Colonic mucosa (tissue), 4 donors: ENCODE results near the gene ZNF629. TPM values are rescaled to one million over a fixed set of nuclear protein-coding genes. Genes with fewer than 3 reads are reported as not detected.

Source experiments
- DNase-seq: peaks from one replicate; pipeline ENCODE4 v3.0.0-alpha.2; 2020
- H3K27ac ChIP-seq: fragments of 200-600 bp; one replicate; pipeline ENCODE4 v1.8.0; 2021
- H3K27me3 ChIP-seq: fragments of 200-600 bp; one replicate; pipeline ENCODE4 v1.8.0; 2021
- H3K36me3 ChIP-seq: fragments of 200-600 bp; one replicate; pipeline ENCODE4 v1.8.0; 2021
- H3K4me1 ChIP-seq: fragments of 200-600 bp; one replicate; pipeline ENCODE4 v1.8.0; 2021; ENCODE audit warnings: mild to moderate bottlenecking
- H3K4me3 ChIP-seq: fragments of 200-600 bp; one replicate; pipeline ENCODE4 v1.8.0; 2021
- H3K9ac ChIP-seq, 2 donors: one replicate each; pipeline ENCODE4 v1.7.0; 2013; ENCODE audit warnings: control low read depth in 2 of 2, low read depth in 2 of 2, low read length in 2 of 2
- H3K9me3 ChIP-seq: fragments of 200-600 bp; one replicate; pipeline ENCODE4 v1.8.0; 2021
- CTCF ChIP-seq: fragments of 200-600 bp; IDR thresholded peaks from one replicate; pipeline ENCODE4 v1.8.0; 2022; ENCODE audit warnings: antibody characterized with exemption, mild to moderate bottlenecking
- intact Hi-C: fragments of 100-400 bp; cut with DNase I; formaldehyde crosslinking; loops from one replicate; pipeline ENCODE4 v1.14.1; 2022
- total RNA-seq, 2 donors: library from RNA; stranded (reverse); fragmentation: NEBNext Ultra II Directional in 1 of 2; extraction: Animal tissue kit (Norgen Biotek cat#: 25700) in 1 of 2; gene quantifications; one replicate each; pipeline ENCODE4 v1.2.1, GENCODE V29; 2021
- donor health status: healthy.
- donor health status: DM: no; HTN: no; CAD: no.
- donor health status: DM: no; HTN: no; CAD: no.

Gene ZNF629
- total RNA-seq, 2 donors from 2014 or later: 11.8 to 15.2 TPM

GRCh38 chr16:30767767-30768465, 19.1 kb downstream of the ZNF629 start:
- no peak for DNase-seq
- intact Hi-C loops: no loop called here
- no peak for TF ChIP-seq CTCF

DNA sequence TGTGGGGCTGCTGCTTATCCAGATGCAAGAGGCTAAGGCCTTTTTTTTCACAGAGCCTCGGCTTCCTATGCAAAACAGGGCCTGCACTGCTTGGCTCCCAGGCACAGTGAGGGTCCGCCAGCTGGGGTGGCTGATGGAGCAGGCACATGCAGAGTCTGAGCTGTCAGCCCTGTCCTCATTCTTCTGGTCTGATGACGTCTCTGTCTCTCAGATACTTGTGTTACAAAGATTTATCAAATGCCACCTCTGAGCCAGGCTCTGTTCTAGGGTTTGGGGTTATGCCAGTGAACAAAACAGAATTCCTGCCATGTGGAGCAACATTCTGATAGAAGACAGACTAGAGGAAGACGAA, 20.1 kb downstream of the ZNF629 start:
- intact Hi-C loops: no loop called here
- H3K27me3 ChIP-seq: no peaks in the 10 kb centered on the region
- no peaks in the 10 kb centered on the region for H3K9me3 ChIP-seq
- no peak overlapping the region for H3K27ac ChIP-seq
- DNase-seq: no peak
- no peak overlapping the region for H3K4me3 ChIP-seq
- peaks cover 12% of the 10 kb centered on the region for H3K4me1 ChIP-seq
- no peak for TF ChIP-seq CTCF
- H3K9ac ChIP-seq: no peak overlapping the region
- peaks cover 51% of the 10 kb centered on the region for H3K36me3 ChIP-seq

More at GRCh38 chr16:30767767-30768465, 19.1 kb downstream of the ZNF629 start:
- Histone ChIP-seq H3K36me3 (peaks cover 54% of the 10 kb centered on the region), H3K27me3 (no peaks in the 10 kb centered on the region), H3K9ac (no peak overlapping the region), H3K4me1 (peaks cover 8% of the 10 kb centered on the region), H3K27ac (no peak overlapping the region), H3K9me3 (no peaks in the 10 kb centered on the region), H3K4me3 (no peak overlapping the region)

- intact Hi-C loops: no loop called here
- H3K4me1 ChIP-seq: peaks cover 12% of the 10 kb centered on the region
- H3K27ac ChIP-seq: no peak overlapping the region
- H3K4me3 ChIP-seq: no peak overlapping the region
- H3K36me3 ChIP-seq: peaks cover 46% of the 10 kb centered on the region
- H3K27me3 ChIP-seq: no peaks in the 10 kb centered on the region
- TF ChIP-seq CTCF: no peak
- no peaks in the 10 kb centered on the region for H3K9me3 ChIP-seq
- no peak overlapping the region for H3K9ac ChIP-seq
- no peak for DNase-seq
Measured at GRCh38 chr16:30766206-30766932, 20.6 kb downstream of the ZNF629 start.

GRCh38 chr16:30764816-30765465, 22.1 kb downstream of the ZNF629 start:
- Histone ChIP-seq H3K27me3 (no peaks in the 10 kb centered on the region), H3K9ac (no peak overlapping the region), H3K36me3 (peaks cover 46% of the 10 kb centered on the region), H3K4me3 (no peak overlapping the region), H3K4me1 (peaks cover 12% of the 10 kb centered on the region), H3K27ac (no peak overlapping the region), H3K9me3 (no peaks in the 10 kb centered on the region)
- no peak for TF ChIP-seq CTCF
- intact Hi-C loops: no loop called here
- no peak for DNase-seq

GRCh38 chr16:30764086-30764485, 22.9 kb downstream of the ZNF629 start:
- Histone ChIP-seq H3K27ac (no peak overlapping the region), H3K4me3 (no peak overlapping the region), H3K27me3 (no peaks in the 10 kb centered on the region), H3K9me3 (no peaks in the 10 kb centered on the region), H3K36me3 (peaks cover 41% of the 10 kb centered on the region), H3K9ac (no peak overlapping the region), H3K4me1 (peaks cover 12% of the 10 kb centered on the region)
- intact Hi-C loops: no loop called here
- no peak for TF ChIP-seq CTCF
- DNase-seq: no peak
